Jurkat, Clone E6-1 (cell line): ENCODE results near the gene DEXI.
"Not testable (repeated sequence)": the region's sequence is repeated elsewhere in the genome, so short reads cannot be mapped to it uniquely, and the experiment has no call there.

ENCODE experiments used
- DNase-seq: peaks from one replicate; pipeline ENCODE4 v3.0.0-alpha.2; 2011; ENCODE audit warnings: low read depth, low spot score
- H3K4me3 ChIP-seq: 2 replicates; pipeline ENCODE4 v1.5.1; 2011; ENCODE audit warnings: mild to moderate bottlenecking, low read length, control low read depth, moderate library complexity

The DEXI gene

DNA sequence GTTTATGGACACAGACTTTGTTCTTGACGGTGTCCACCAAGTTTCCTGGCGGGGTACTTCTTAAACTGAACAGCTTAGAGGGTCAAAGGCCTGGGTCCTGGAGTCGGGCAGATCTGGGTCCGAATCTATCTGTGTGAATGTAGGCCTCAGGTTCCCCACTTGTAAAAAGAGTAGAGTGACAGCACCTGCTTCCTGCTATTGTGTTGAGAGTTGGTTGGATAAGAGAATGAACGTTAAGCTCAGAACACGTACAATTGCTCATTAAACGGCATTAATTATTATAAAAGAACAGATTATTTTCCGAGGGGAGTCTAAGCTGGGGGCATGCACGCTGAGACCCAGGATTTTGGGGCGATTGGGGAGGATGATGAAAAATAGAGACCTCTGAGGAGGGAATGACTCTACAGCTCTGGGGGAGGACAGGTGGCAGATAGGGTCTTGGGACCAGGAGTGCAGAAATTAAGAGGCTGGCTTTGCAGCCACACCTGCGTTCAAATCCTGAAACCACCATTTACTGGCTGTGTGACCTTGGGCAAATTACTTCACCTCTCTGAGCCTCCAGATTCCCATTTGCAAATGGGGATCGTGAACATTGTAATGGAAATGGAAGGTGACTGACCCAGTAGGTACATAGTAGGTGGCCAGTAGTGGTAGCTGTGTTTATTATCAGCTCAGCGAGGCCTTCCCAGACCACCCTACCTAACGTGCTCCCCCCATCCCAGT lies 3.0 kb upstream of the DEXI start:
- H3K4me3 ChIP-seq: peak overlapping the region; percentile 88
- DNase-seq: no peak

GRCh38 chr16:10944249-10945064 lies 2.2 kb upstream of the DEXI start, which contains the start of gene CLEC16A:
Gene CLEC16A, plus strand, starts transcription at chr16:10944564. Its CDS starts 154 bp downstream, at chr16:10944718.
- DNase-seq: peak; percentile 92
- H3K4me3 ChIP-seq: peak within 1 kb of the TSS; percentile 88

DNA sequence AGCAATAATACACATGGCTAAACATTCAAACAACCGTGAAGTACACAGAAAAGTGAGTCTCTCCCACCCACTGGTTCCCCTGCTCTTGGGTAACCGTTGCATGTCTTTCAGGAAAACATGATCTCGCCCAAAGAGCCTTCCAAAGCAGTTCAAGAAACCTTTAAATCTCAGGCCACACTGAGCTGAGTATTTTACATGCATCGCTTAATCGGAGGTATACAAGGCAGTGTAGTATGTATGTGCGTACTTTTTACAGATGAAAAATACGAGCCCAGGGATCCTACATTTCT lies 741 bp upstream of the DEXI start:
- H3K4me3 ChIP-seq: no peak overlapping the region; the same call in 1 of the 2 replicates

DNA sequence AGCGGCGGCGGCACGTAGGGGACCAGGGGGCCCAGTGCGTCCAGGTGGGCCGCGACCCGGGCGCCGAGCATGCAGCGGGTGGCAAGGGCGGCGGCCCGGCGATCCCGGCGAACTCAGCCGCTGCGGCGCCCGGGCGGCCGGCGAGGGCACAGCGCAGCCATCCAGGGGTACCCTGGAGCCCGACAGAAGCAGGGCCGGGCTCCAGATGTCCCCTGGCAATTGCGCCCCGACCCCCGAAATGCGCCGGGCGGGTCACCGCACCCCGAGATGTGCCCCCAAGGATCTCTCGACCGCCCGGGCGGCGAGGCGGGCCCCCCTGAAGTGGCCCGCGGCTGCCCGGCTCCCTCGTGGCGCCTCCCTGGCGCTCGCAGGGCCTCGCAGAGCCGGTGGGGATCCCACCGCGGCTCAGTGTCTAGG lies 325 bp downstream of the DEXI start:
- DNase-seq: not testable (repeated sequence)
- H3K4me3 ChIP-seq: peak overlapping the region; percentile 69

More for the DNA sequence above, 741 bp upstream of the DEXI start:
- no peak for DNase-seq

DNA sequence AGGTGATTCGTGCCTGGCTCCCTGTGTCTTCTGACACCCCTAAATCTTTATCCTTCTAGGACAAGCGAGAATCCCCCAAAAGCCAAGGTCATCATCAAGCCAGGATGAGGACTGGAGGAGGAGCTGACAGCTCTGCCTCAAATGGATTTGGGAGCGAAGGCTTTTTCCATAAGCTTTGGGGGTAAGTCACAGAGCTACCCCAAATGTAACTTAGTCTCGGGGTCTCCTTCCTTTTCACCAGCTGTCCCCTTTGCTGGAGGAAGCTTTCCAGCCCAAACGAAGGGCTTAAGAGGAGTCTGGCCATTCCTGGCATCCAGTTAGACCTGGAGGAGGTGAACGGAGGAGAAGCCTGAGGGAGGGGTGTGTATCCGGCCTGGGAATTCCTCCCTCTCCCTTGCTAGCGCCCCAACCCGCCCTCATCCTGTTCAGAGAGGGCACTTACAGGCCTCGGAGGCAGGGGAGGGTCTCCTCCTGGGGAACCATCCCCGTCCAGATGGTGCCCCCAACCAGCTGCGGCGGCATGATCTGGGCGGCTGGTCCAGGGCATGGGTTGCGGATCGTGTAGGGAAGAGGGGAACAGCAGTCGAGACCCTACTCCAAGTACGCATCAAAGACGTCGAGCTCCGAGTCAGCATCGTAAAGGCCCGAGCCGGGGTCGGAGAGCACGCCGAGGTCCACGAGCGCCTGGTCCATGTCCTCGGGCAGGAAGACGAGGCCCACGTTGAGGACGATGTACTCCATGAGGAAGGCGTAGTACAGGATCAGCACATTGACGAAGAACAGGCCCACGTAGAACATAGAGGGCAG lies 938 bp downstream of the DEXI start:
- DNase-seq: no peak
- H3K4me3 ChIP-seq: peak overlapping the region; percentile 69

DNA sequence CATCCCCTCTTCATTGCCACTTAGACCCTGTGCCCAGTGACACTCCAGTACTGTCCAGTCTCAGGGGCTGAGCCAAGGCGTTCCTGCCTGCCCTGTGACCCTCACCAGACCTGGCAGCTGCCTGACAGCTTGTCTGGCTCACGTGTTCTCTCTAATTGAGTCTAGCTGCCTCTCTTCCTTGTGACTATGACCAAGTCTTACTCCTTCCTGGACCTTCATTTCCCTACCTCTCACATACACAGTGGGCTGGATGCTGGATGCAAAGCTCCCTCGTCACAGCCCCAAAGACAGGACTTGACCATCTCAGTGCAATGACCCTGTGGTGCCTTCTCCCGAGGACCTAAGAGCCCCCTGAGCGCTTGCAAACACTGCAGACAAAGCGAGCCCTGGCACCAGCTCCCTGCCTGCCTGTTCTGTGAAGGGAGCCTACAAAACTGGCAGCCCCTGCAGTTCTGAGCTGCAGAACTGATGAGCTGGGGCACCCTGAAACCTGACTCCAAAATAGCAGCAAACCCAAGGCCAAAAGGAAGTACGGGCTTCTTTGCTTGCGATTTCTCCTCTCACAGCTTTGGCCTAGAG lies 1.7 kb downstream of the DEXI start:
- no peak for DNase-seq
- H3K4me3 ChIP-seq: peak overlapping the region; percentile 69

GRCh38 chr16:10939649-10940234 lies 2.5 kb downstream of the DEXI start:
- no peak overlapping the region for H3K4me3 ChIP-seq
- DNase-seq: no peak

- no peak for DNase-seq
- no peak overlapping the region for H3K4me3 ChIP-seq
Observed at GRCh38 chr16:10938796-10939648, 3.2 kb downstream of the DEXI start.

DNA sequence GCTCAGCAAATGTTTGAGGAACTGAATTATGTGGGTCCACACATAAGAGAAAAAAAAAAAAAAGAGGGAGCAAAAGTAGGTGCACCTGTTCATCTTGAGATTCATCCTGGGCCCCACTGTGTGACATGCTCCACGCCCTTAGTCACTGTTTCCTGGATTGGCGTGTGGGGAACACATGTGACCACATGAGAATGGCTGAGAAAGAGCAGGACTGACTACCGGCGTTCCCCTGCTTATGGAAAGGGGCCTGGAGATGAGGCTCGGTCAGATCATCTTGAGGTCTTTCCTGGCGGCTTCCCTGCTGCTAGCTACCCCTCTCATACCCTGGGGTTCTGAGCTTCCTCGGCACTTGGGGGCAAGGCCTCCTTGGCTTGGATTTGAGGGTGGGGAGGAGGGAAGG lies 3.9 kb downstream of the DEXI start:
- DNase-seq: no peak
- H3K4me3 ChIP-seq: no peak overlapping the region

DNA sequence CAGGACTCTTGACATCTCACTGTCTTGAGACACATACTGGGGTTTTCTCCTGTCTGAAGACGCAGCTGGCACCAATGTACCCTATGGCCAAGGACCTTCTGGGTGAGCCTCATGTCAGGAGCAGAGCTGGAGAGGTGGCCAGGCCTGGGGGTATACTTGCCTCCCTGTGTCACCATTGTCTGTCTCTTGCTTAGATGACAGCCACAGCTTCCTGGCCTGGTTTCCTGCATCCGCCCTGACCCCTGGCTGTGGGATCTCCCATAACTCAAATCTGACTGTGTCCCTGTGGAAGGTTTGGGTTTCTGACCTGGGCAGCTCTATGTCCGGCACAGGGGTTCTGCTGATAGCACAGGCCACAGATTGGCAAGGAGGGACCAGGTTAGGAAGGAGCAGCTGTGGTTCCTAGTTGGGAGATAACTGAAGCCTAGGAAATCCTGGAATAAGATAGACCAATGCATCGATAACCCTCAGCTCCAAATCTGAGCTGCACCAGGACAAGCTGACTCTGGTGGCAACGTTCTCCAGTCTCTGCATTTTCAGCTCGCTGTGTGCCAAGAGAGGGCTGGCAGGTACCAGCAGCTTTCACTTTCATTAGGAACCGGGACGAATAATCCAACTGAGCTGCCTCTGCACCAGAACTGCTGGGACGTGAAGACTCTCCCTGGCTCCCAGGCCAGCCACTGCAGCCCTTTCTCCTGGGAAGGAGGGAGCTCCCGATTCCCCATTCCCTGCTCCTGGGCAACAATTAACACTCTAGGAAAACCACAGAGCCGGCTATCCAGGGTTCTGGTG lies 5.0 kb downstream of the DEXI start:
- DNase-seq: no peak
- no peak overlapping the region for H3K4me3 ChIP-seq

DNA sequence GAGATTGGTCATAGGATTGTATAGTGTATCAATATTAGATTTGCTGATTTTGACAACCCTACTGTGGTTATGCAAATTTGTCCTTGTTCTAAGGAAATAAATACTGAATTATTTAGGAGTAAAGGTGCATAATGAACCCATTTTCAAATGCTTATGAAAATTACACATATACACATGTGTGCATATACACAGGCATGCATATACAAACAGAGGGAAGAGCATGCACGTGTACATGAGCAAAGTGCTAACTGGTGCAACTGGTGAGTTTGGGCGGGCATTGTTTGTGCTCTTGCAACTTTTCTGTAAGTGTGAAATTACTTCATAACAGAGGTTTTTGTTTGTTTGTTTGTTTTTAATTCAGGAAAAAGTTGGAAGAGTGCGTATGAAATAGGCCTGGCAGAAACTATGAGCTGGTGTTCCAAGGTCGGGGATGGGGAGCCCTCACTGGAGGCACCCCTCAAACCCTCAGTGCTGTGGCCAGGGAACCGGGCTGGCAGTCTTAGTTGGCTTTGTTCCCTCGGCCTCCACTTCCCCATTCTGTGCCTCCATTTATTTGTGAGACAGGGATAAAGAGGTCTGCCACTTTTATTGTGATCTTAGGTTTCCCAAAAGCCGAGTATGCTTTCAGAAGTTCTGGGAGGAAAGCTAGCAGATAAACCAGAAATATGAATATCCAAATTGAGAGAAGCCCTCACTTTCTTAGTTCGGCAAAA lies 5.8 kb downstream of the DEXI start:
- no peak for DNase-seq
- no peak overlapping the region for H3K4me3 ChIP-seq

DNA sequence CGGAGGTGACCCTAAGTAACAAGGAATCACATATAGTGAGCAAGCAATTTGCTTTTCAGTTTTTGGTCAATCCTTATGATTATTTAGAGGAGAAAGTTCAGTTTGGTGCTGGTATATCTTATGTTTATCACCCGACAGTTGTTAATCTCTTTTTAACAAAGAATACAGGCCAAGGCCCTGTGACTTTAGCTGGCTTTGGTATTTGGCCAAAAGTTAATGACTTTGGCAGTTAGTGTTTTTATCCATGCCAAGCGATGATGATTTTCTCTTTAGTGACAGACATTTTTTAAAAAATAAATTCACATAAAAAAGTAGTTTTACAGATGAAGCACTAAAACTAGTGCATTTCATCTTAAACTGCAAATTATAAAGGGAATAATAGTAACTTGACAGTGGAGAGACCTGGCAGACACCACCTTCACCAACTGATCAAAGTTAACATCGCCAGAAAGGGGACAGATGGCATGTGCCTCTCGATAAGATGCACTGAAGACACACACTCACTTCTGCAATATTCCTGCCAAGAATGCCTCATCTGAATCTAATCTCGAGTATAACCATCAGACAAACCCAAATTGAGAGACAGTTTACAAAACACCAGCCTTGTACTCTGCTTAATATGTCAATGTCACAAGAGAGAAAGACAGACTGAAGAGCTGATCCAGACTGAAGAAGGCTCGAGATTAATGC lies 6.9 kb downstream of the DEXI start:
- no peak for DNase-seq
- H3K4me3 ChIP-seq: no peak overlapping the region

DNA sequence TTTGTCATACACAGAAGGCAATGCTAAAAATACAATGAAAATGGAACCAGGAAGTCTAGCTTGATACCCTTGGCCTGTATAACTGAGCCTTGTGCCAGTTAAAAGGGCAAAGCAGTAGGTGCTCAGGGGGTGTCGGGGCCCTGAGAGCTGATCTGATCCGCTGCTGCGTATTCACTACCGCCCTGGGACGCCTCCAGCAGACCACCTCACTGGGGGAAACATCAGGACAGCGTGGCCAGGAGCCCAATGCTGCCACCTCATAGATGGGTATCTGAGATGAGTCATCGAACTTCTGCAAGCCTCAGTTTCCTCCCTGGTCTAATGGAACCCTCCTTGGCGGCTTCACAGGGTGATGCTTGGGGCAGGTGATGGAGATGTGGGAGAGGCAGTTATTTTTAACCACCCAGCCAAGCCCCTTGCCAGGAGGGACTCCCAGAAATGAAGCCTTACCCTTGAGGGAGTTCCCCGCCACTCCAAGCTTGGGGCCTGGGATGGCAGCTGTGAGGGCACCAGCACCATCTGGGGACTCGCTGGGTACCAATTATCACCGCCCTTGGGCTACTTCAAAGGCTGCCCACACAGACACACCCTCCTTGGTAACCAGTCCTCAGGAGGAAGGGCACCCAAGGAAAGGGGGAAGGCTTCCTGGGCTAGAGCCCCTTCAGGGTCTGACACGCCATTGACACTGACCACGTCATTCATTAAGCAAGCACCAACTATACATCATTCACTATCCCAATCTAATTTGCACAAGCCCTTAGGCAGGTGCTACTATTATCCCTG lies 7.8 kb downstream of the DEXI start:
- no peak overlapping the region for H3K4me3 ChIP-seq
- no peak for DNase-seq

GRCh38 chr16:10933865-10934264 lies 8.4 kb downstream of the DEXI start:
- H3K4me3 ChIP-seq: no peak overlapping the region
- DNase-seq: no peak

GRCh38 chr16:10932959-10933710 lies 9.1 kb downstream of the DEXI start:
- DNase-seq: no peak
- H3K4me3 ChIP-seq: no peak overlapping the region
